ENCODE results near the gene LIF.

GRCh38 chr22:30250661-30251267 is 4.2 kb upstream of the LIF start:
- TF ChIP-seq CTCF (IDR thresholded peaks at IDR 0.05) (no peak), POLR2AphosphoS5 (IDR thresholded peaks at IDR 0.05) (no peak), EP300 (IDR thresholded peaks at IDR 0.05) (no peak)
